Cardiac muscle cell (in vitro differentiated cells and primary cell): ENCODE measurements around the gene TDRD1. TPM values are rescaled to one million over a fixed set of nuclear protein-coding genes. Genes with fewer than 3 reads are reported as not detected.
"Not testable (repeated sequence)": the region's sequence is repeated elsewhere in the genome, so short reads cannot be mapped to it uniquely, and the experiment has no call there.

Experiments used
- DNase-seq, 2 donors: peaks; one replicate each; pipeline versions ENCODE4 v3.0.0 to v3.0.0-alpha.2; 2010 to 2017; ENCODE audit warnings: low read depth in 1 of 2, low spot score in 1 of 2
- H3K27ac ChIP-seq: fragments of 200-600 bp; sonication (generic); 2 replicates; pipeline ENCODE4 v1.5.1; 2016
- H3K27me3 ChIP-seq: fragments of 200-600 bp; sonication (generic); 2 replicates; pipeline ENCODE4 v1.6.0; 2016; ENCODE audit warnings: control low read depth
- H3K36me3 ChIP-seq: fragments of 200-600 bp; sonication (generic); 2 replicates; pipeline ENCODE4 v1.5.1; 2016; ENCODE audit warnings: control low read depth
- H3K4me1 ChIP-seq: fragments of 200-600 bp; sonication (generic); 2 replicates; pipeline ENCODE4 v1.8.1; 2017; ENCODE audit warnings: low read depth, mild to moderate bottlenecking, mixed run types
- H3K4me3 ChIP-seq: fragments of 200-600 bp; sonication (generic); 2 replicates; pipeline ENCODE4 v1.5.1; 2016; ENCODE audit warnings: mild to moderate bottlenecking
- H3K9me3 ChIP-seq: fragments of 200-600 bp; sonication (generic); 2 replicates; pipeline ENCODE4 v1.5.1; 2017; ENCODE audit warnings: low read depth, mild to moderate bottlenecking, control low read depth
- polyA plus RNA-seq: library from polyadenylated mRNA; unstranded; fragments of >200 nt; fragmentation: Nextera tagmentation; extraction: Ambion mirVana; gene quantifications from 2 replicates; pipeline ENCODE4 v1.2.1, GENCODE V29; 2016
- total RNA-seq: library from RNA; depleted of rRNA; stranded (reverse); fragments of >200 nt; gene quantifications from 2 replicates; pipeline ENCODE4 v1.2.3, GENCODE V29; 2016
- TF ChIP-seq, protein P1 (sequence below): IDR thresholded peaks from 2 replicates; pipeline ENCODE4 v1.5.1; 2012; ENCODE audit warnings: low read depth, mild to moderate bottlenecking, low read length

TDRD1 gene, protein sequence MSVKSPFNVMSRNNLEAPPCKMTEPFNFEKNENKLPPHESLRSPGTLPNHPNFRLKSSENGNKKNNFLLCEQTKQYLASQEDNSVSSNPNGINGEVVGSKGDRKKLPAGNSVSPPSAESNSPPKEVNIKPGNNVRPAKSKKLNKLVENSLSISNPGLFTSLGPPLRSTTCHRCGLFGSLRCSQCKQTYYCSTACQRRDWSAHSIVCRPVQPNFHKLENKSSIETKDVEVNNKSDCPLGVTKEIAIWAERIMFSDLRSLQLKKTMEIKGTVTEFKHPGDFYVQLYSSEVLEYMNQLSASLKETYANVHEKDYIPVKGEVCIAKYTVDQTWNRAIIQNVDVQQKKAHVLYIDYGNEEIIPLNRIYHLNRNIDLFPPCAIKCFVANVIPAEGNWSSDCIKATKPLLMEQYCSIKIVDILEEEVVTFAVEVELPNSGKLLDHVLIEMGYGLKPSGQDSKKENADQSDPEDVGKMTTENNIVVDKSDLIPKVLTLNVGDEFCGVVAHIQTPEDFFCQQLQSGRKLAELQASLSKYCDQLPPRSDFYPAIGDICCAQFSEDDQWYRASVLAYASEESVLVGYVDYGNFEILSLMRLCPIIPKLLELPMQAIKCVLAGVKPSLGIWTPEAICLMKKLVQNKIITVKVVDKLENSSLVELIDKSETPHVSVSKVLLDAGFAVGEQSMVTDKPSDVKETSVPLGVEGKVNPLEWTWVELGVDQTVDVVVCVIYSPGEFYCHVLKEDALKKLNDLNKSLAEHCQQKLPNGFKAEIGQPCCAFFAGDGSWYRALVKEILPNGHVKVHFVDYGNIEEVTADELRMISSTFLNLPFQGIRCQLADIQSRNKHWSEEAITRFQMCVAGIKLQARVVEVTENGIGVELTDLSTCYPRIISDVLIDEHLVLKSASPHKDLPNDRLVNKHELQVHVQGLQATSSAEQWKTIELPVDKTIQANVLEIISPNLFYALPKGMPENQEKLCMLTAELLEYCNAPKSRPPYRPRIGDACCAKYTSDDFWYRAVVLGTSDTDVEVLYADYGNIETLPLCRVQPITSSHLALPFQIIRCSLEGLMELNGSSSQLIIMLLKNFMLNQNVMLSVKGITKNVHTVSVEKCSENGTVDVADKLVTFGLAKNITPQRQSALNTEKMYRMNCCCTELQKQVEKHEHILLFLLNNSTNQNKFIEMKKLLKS
- not detected in 2 replicates for total RNA-seq
- polyA plus RNA-seq, result not detected in 2 replicates

DNA sequence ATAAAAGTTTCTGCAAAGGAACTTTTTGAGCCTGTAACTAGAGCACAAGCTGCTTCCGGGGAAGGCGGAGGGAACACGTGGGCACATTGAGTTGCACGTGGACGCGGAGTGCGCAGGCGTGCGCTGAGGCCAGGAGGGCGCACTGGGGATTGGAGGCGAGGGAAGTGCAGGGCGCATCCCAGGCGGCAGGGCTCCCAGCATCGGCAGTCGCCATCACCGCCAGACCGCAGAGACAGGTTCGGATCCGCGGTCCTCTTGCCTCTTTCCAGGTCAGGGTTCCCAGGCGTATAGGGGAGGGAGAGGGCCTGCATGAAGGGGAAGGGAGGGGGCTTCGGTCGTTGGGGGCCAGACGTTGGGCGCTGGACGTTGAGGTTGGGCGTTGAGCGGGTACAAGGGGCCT lies at the start of gene TDRD1:
TDRD1 (plus strand) TSS at position 206 of the 400 bp plus-strand sequence. CDS start 8,479 bp downstream, outside the sequence.
- H3K27ac ChIP-seq, result no peak within 1 kb of the TSS
- no peak within 1 kb of the TSS for H3K4me3 ChIP-seq
- TF ChIP-seq, protein P1, sequence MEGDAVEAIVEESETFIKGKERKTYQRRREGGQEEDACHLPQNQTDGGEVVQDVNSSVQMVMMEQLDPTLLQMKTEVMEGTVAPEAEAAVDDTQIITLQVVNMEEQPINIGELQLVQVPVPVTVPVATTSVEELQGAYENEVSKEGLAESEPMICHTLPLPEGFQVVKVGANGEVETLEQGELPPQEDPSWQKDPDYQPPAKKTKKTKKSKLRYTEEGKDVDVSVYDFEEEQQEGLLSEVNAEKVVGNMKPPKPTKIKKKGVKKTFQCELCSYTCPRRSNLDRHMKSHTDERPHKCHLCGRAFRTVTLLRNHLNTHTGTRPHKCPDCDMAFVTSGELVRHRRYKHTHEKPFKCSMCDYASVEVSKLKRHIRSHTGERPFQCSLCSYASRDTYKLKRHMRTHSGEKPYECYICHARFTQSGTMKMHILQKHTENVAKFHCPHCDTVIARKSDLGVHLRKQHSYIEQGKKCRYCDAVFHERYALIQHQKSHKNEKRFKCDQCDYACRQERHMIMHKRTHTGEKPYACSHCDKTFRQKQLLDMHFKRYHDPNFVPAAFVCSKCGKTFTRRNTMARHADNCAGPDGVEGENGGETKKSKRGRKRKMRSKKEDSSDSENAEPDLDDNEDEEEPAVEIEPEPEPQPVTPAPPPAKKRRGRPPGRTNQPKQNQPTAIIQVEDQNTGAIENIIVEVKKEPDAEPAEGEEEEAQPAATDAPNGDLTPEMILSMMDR, result no peak
- H3K9me3 ChIP-seq, result no peaks in the 10 kb centered on the region
- H3K4me1 ChIP-seq, result no peaks in the 10 kb centered on the region
- H3K36me3 ChIP-seq, result no peaks in the 10 kb centered on the region
- no peaks in the 10 kb centered on the region for H3K27me3 ChIP-seq
- DNase-seq, result no peak

DNA sequence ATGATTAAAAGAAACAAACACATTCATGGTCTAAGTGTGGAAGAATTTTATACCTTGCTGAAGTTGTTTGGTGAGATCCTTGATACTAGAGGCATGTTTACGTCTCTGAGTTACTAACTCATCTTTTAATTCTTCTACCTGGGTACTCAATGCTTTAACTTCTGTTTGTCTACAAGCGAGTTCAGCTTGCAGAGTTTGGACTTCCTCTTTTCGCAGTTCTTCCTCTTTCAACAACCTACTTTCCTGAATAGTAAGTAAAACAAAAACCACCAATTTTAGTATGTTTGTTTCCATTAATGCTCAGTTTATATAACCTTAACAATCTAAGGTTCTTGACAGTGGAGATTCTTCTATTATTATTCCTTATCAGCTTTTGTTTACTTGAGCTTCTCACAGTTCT lies 48.1 kb upstream of the TDRD1 start:
- Histone ChIP-seq H3K4me3 (no peak overlapping the region), H3K27me3 (no peaks in the 10 kb centered on the region), H3K4me1 (no peaks in the 10 kb centered on the region), H3K9me3 (no peaks in the 10 kb centered on the region), H3K36me3 (peaks cover 55% of the 10 kb centered on the region), H3K27ac (no peak overlapping the region)
- TF ChIP-seq, protein P1, result no peak
- DNase-seq, result no peak

DNA sequence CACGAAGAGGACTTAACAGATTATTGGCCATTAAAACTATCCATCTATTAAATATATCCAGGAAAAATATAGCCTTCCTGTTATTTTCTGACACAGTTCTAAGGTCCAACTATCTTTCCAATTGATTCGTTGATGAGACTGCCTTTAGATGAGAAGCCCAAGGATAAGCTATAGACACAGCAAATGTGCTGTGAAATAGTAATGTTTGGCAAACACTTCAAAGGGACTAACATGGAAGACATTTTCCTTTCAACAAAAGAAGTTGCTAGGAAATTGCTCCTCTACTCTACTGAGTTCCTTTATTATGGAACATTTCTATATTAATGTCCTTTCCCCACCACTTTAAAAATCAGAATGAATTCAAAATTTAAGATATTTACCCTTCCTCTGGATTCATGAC lies 43.7 kb upstream of the TDRD1 start:
- H3K36me3 ChIP-seq, result peaks cover 36% of the 10 kb centered on the region
- no peaks in the 10 kb centered on the region for H3K9me3 ChIP-seq
- TF ChIP-seq, protein P1, result no peak

DNA sequence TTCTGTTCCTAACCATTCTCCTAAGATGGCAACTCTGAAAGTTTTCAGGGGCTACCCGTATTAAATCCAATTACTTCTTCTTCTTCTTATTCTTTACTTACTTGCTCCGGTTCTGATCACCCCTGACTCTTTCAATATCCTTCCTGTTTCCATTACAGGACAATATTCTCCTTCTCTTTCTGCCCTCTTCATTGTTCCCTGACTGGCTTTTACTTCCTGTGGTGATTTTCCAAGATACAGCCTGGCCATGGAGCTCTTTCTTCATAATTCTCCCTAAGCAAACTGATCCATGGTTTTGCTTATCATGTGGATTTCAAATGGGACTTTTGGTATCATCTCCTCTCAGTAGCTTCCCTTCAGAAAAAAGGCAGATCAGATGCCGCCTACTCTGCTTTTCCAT lies 40.6 kb upstream of the TDRD1 start:
- H3K9me3 ChIP-seq, result no peaks in the 10 kb centered on the region
- no peak overlapping the region for H3K27ac ChIP-seq
- TF ChIP-seq, protein P1, result no peak
- H3K4me1 ChIP-seq, result no peaks in the 10 kb centered on the region
- DNase-seq, result no peak
- no peaks in the 10 kb centered on the region for H3K27me3 ChIP-seq
- no peak overlapping the region for H3K4me3 ChIP-seq
- H3K36me3 ChIP-seq, result peaks cover 22% of the 10 kb centered on the region

More for the DNA sequence above, 43.7 kb upstream of the TDRD1 start:
- no peaks in the 10 kb centered on the region for H3K27me3 ChIP-seq
- no peak for DNase-seq
- no peak overlapping the region for H3K4me3 ChIP-seq
- H3K27ac ChIP-seq, result no peak overlapping the region
- no peaks in the 10 kb centered on the region for H3K4me1 ChIP-seq

DNA sequence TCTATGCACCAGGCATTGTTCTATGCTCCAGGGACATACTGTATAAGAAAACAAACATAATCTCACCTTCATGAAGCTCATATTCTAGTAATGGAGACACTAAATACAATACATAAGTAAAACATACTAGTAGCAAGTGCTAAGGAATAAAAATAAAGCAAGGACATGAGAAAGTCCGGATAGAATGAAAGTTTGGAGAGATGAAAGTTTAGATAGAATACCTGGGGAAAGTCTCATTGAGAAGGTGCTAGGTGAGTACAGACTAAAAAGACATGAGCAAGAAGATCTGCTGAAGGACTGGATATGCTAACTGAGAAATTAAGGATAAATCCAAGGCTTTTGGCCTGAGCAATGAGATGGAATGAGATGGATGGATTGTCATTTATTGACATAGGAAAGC lies 39.1 kb upstream of the TDRD1 start:
- Histone ChIP-seq H3K4me3 (no peak overlapping the region), H3K27ac (no peak overlapping the region), H3K36me3 (peaks cover 26% of the 10 kb centered on the region), H3K27me3 (no peaks in the 10 kb centered on the region), H3K9me3 (no peaks in the 10 kb centered on the region), H3K4me1 (no peaks in the 10 kb centered on the region)
- TF ChIP-seq, protein P1, result no peak
- no peak for DNase-seq

DNA sequence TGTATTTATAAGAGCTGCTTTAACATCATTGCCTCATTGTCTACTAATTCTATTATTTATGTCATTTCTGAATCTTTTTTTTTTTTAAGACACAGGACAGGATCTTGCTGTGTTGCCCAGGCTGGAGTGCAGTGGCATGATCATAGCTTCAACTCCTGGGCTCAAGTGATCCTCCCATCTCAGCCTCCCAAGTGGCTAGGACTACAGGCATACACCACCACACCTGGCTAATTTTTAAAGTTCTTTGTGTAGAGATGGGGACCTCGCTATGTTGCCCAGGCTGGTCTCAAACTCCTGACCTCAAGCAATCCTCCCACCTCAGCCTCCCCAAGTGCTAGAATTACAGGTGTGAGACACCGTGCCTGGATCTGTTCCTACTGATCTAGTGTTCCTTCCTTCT lies 38.3 kb upstream of the TDRD1 start:
- DNase-seq, H3K27me3 ChIP-seq, H3K27ac ChIP-seq, H3K4me3 ChIP-seq, H3K9me3 ChIP-seq, H3K4me1 ChIP-seq: not testable (repeated sequence)
- peaks cover 21% of the 10 kb centered on the region for H3K36me3 ChIP-seq
